Measurements from ENCODE around the gene DTNBP1. TPM values are rescaled to one million over a fixed set of nuclear protein-coding genes. Genes with fewer than 3 reads are reported as not detected.

DTNBP1 gene
- total RNA-seq, 2 experiments from 2014 or later: 9.8 to 28.0 TPM

DNA sequence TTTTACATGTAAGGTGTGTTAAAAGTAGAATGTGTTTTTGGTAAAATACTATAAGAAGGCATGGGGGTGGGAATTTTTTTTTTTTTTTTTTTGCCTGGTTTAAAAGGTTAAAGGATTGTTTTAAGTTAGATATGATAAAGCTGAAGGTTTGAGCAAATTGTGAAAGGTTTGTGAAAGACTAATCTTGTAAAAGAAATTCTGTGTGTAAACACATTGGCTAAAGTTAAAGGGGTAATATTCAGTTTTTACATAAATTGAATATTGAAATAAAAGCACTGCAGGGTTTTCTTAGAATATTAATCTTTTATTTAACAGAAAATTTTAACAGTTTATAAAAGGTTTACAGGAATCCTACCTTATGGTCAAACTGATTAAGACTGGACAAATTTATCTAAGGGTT lies 105.7 kb downstream of the DTNBP1 start:
- no peaks in the 10 kb centered on the region for H4K20me1 ChIP-seq (ENCODE audit: insufficient read depth, low read length)
- H3K4me2 ChIP-seq (ENCODE audit: low read length): no peak overlapping the region
- H3K27ac ChIP-seq (ENCODE audit: low read depth, low read length, poor library complexity, severe bottlenecking): no peak overlapping the region
- no peaks in the 10 kb centered on the region for H3K9me3 ChIP-seq (ENCODE audit: low read length)
- intact Hi-C loops (cut with micrococcal nuclease; ENCODE audit: unreplicated experiment): no loop called here
- no peaks in the 10 kb centered on the region for H3K79me2 ChIP-seq (ENCODE audit: insufficient read depth, low read depth, low read length)
- no peak overlapping the region for H3K4me3 ChIP-seq (ENCODE audit: low read depth, low read length, poor library complexity, severe bottlenecking)
- CTCF ChIA-PET (ENCODE audit: unreplicated experiment): no interaction called here
- no peaks in the 10 kb centered on the region for H3K36me3 ChIP-seq (ENCODE audit: insufficient read depth, low read length)
- peaks cover 6% of the 10 kb centered on the region for H3K4me1 ChIP-seq (ENCODE audit: insufficient read depth, low read length, poor library complexity, severe bottlenecking)
- POLR2A ChIA-PET: interaction anchor here (0.5 to 0.7 kb wide), 6 partner anchors 10 to 1745 kb away, joined by 3 to 8 read pairs (median 4); no protein-coding TSS in a partner anchor
- no peaks in the 10 kb centered on the region for H3K9me2 ChIP-seq (ENCODE audit: insufficient read depth, low read length)
- no peak for TF ChIP-seq EZH2phosphoT487 (IDR thresholded peaks at IDR 0.05; ENCODE audit: borderline replicate concordance, low read depth, low read length)
- TF ChIP-seq, protein P1, sequence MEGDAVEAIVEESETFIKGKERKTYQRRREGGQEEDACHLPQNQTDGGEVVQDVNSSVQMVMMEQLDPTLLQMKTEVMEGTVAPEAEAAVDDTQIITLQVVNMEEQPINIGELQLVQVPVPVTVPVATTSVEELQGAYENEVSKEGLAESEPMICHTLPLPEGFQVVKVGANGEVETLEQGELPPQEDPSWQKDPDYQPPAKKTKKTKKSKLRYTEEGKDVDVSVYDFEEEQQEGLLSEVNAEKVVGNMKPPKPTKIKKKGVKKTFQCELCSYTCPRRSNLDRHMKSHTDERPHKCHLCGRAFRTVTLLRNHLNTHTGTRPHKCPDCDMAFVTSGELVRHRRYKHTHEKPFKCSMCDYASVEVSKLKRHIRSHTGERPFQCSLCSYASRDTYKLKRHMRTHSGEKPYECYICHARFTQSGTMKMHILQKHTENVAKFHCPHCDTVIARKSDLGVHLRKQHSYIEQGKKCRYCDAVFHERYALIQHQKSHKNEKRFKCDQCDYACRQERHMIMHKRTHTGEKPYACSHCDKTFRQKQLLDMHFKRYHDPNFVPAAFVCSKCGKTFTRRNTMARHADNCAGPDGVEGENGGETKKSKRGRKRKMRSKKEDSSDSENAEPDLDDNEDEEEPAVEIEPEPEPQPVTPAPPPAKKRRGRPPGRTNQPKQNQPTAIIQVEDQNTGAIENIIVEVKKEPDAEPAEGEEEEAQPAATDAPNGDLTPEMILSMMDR (conservative IDR thresholded peaks at IDR 0.05; ENCODE audit: low read length): no peak
- no TSS peak for BruUV-seq (replicated peaks)
- H2AFZ ChIP-seq (ENCODE audit: low read length): no peak overlapping the region
- no peak for DNase-seq (ENCODE audit: low spot score)

DNA sequence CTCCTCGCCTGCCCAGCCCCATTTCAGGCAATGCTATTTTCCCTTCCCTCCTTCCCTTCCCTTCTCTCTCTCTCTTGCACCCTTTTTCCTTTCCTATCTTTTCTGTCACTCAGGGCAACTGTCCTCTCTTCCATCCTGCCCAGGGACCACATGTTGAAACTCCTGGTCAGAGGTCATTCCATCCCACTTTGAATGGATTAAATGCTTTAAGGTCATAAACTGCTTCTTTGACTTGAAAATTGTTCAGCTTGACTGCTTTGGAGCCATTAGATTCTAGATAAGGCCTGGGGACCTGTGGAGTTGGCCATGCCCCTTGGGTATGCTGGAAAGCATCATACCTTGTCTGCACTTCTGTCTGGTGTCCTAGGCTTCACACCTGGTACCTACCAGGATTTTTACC lies 106.1 kb downstream of the DTNBP1 start:
- Histone ChIP-seq H3K79me2 (ENCODE audit: insufficient read depth, low read depth, low read length) (no peaks in the 10 kb centered on the region), H3K27ac (ENCODE audit: low read depth, low read length, poor library complexity, severe bottlenecking) (no peak overlapping the region), H4K20me1 (ENCODE audit: insufficient read depth, low read length) (no peaks in the 10 kb centered on the region), H3K9me2 (ENCODE audit: insufficient read depth, low read length) (no peaks in the 10 kb centered on the region), H2AFZ (ENCODE audit: low read length) (no peak overlapping the region), H3K9me3 (ENCODE audit: low read length) (no peaks in the 10 kb centered on the region), H3K4me3 (ENCODE audit: low read depth, low read length, poor library complexity, severe bottlenecking) (no peak overlapping the region), H3K4me1 (ENCODE audit: insufficient read depth, low read length, poor library complexity, severe bottlenecking) (peaks cover 11% of the 10 kb centered on the region), H3K36me3 (ENCODE audit: insufficient read depth, low read length) (no peaks in the 10 kb centered on the region), H3K4me2 (ENCODE audit: low read length) (no peak overlapping the region)
- CTCF ChIA-PET (ENCODE audit: unreplicated experiment): no interaction called here
- DNase-seq (ENCODE audit: low spot score): no peak
- POLR2A ChIA-PET: interaction anchor here (0.5 kb wide), 1 partner anchor 569 kb away, joined by 3 read pairs; no protein-coding TSS in a partner anchor
- TF ChIP-seq, protein P1 (conservative IDR thresholded peaks at IDR 0.05; ENCODE audit: low read length): no peak
- TF ChIP-seq EZH2phosphoT487 (IDR thresholded peaks at IDR 0.05; ENCODE audit: borderline replicate concordance, low read depth, low read length): no peak
- intact Hi-C loops (cut with micrococcal nuclease; ENCODE audit: unreplicated experiment): no loop called here
- BruUV-seq (replicated peaks): no TSS peak

DNA sequence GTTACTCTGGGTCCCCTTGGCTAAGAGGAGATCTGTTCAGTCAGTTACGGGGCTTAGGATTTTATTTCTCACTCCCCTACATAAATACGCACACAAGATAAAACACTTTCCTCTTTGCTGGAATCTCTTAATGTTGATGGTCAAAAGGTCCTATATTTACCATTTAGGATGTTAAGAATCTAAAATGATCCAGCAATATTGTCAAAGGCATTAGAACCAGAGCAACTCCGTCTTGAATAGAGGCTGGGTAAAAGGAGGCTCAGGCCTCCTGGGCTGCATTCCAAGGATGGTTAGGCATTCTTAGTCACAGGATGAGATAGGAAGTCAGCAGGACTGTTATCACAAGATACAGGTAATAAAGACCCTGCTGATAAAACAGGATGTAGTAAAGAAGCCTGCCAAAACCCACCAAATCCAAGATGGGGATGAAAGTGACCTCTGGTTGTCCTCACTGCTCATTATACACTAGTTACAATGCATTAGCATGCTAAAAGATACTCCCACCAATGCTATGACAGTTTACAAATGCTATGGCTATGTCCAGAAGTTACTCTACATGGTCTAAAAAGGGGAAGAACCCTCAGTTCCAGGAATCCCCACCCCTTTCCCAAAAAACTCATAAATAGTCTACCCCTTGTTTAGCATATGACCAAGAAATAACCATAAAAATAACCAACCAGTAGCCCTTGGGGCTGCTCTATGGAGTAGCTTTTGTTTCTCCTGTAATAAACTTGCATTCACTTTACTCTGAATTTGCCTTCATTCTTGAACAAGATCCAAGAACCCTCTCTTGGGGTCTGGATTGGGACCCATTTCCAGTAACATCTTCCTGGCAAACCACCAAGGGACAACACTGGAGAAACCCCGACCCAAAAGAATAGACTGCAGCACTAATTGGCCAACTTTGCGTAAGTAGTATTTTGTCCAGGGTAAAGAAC lies 107.5 kb downstream of the DTNBP1 start:
- no peak overlapping the region for H3K4me2 ChIP-seq (ENCODE audit: low read length)
- peaks cover 24% of the 10 kb centered on the region for H3K4me1 ChIP-seq (ENCODE audit: insufficient read depth, low read length, poor library complexity, severe bottlenecking)
- no peak overlapping the region for H3K4me3 ChIP-seq (ENCODE audit: low read depth, low read length, poor library complexity, severe bottlenecking)
- no peak overlapping the region for H2AFZ ChIP-seq (ENCODE audit: low read length)
- no TSS peak for BruUV-seq (replicated peaks)
- H3K79me2 ChIP-seq (ENCODE audit: insufficient read depth, low read depth, low read length): no peaks in the 10 kb centered on the region
- H3K27ac ChIP-seq (ENCODE audit: low read depth, low read length, poor library complexity, severe bottlenecking): no peak overlapping the region
- H3K9me2 ChIP-seq (ENCODE audit: insufficient read depth, low read length): no peaks in the 10 kb centered on the region
- H3K9me3 ChIP-seq (ENCODE audit: low read length): no peaks in the 10 kb centered on the region
- no peaks in the 10 kb centered on the region for H3K36me3 ChIP-seq (ENCODE audit: insufficient read depth, low read length)
- intact Hi-C loops (cut with micrococcal nuclease; ENCODE audit: unreplicated experiment): no loop called here
- ChIA-PET CTCF (ENCODE audit: unreplicated experiment) (no interaction called here), POLR2A (no interaction called here)
- no peaks in the 10 kb centered on the region for H4K20me1 ChIP-seq (ENCODE audit: insufficient read depth, low read length)
- no peak for DNase-seq (ENCODE audit: low spot score)
- no peak for TF ChIP-seq EZH2phosphoT487 (IDR thresholded peaks at IDR 0.05; ENCODE audit: borderline replicate concordance, low read depth, low read length)
- TF ChIP-seq, protein P1 (conservative IDR thresholded peaks at IDR 0.05; ENCODE audit: low read length): no peak

All from OCI-LY7 (cell line).